SJSA1 (cell line): ENCODE measurements around the gene MRC2. TPM values are rescaled to one million over a fixed set of nuclear protein-coding genes. Genes with fewer than 3 reads are reported as not detected.
A peak's percentile ranks its signal among the peaks of the same experiment; 100 is the strongest.

ENCODE experiments used
- DNase-seq, 2 experiments: peaks; one replicate each; pipeline ENCODE4 v3.0.0-alpha.2; 2015 to 2020; ENCODE audit warnings: low spot score in 2 of 2, low read depth in 1 of 2
- H3K27ac ChIP-seq: fragments of 250-450 bp; sonication (Bioruptor Pico); 2 replicates; pipeline ENCODE4 v1.5.1; 2020; ENCODE audit warnings: mild to moderate bottlenecking, moderate library complexity
- H3K27me3 ChIP-seq: fragments of 250-450 bp; sonication (Bioruptor Pico); replicated peaks from 2 replicates; pipeline ENCODE4 v1.5.1; 2020; ENCODE audit warnings: mild to moderate bottlenecking, moderate library complexity
- H3K36me3 ChIP-seq: fragments of 250-450 bp; sonication (Bioruptor Pico); 2 replicates; pipeline ENCODE4 v1.5.1; 2020; ENCODE audit warnings: mild to moderate bottlenecking
- H3K4me1 ChIP-seq: fragments of 250-450 bp; sonication (Bioruptor Pico); replicated peaks from 2 replicates; pipeline ENCODE4 v1.6.1; 2021; ENCODE audit warnings: mild to moderate bottlenecking
- H3K4me3 ChIP-seq: fragments of 250-450 bp; sonication (Bioruptor Pico); 2 replicates; pipeline ENCODE4 v1.5.1; 2020; ENCODE audit warnings: mild to moderate bottlenecking
- H3K9me3 ChIP-seq: fragments of 250-450 bp; sonication (Bioruptor Pico); replicated peaks from 2 replicates; pipeline ENCODE4 v1.5.1; 2020; ENCODE audit warnings: mild to moderate bottlenecking
- total RNA-seq: library from RNA; depleted of rRNA; stranded (reverse); fragments of >200 nt; shearing (Covaris generic); gene quantifications from 2 replicates; pipeline ENCODE4 v1.2.3, GENCODE V29; 2014

MRC2 gene
- total RNA-seq, 1 experiment from 2014 or later, result 202 TPM

DNA sequence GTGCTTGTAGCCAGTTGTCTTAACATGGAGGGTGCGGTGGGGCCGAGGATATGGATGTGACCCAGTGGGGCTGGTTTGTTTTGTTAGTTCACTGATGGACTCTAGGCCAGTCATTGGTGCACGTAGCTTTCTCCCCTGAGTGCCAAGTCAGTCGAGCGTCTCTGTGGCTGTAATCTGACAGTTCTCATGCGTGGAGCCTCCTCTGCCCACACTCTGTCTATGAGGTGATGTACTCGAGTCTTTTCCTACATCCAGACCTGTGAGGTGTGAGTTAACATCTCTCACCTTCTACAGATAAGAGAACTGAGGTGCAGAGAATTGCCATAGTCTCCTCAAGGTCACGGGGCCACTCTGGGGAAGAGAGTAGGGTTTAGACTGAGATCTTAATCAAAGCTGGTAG, 90.4 kb downstream of the MRC2 start:
- Histone ChIP-seq H3K4me3 (no peak overlapping the region), H3K27ac (no peak overlapping the region), H3K4me1 (peaks cover 12% of the 10 kb centered on the region), H3K27me3 (no peaks in the 10 kb centered on the region), H3K36me3 (no peaks in the 10 kb centered on the region), H3K9me3 (no peaks in the 10 kb centered on the region)
- no peak for DNase-seq

DNA sequence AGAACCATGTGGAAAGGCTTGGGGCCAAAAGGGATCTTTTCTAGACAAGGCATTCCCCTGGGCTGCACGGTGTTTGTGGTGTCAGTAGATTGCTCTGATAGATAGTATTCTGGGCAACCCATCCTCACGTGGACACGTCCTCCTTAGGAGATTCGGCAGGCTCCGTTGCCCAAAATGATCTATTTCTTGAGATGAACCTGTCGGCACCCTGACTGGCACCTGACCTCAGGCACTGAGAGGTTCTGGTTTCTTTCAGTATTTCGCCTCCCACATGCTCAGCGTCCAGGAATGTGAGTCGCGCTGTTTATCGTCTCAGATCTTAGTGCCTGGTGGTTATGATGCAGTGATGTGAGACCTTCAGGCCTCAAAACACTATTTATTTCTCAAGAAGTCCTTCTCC, 91.0 kb downstream of the MRC2 start:
- Histone ChIP-seq H3K4me3 (no peak overlapping the region), H3K36me3 (no peaks in the 10 kb centered on the region), H3K27me3 (no peaks in the 10 kb centered on the region), H3K4me1 (peaks cover 12% of the 10 kb centered on the region), H3K9me3 (no peaks in the 10 kb centered on the region), H3K27ac (no peak overlapping the region)
- DNase-seq, result no peak

DNA sequence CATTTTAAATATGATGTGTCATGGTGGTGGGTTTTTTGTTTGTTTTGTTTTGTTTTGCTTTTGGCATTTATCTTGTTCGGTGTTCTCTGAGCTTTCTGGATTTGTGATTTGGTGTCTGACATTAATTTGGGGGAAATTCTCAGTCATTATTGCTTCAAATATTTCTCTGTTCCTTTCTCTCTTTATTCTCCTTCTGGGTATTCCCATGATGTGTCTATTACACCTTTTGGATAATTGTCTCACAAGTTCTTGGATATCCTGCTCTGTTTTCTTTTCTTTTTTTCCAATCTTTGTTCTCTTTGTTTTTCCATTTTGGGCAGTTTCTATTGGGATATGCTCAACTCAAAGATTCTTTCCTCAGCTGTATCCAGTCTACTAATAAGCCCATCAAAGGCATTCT, 92.1 kb downstream of the MRC2 start:
- Histone ChIP-seq H3K36me3 (no peaks in the 10 kb centered on the region), H3K4me1 (peaks cover 8% of the 10 kb centered on the region), H3K4me3 (no peak overlapping the region), H3K9me3 (no peaks in the 10 kb centered on the region), H3K27ac (no peak overlapping the region), H3K27me3 (no peaks in the 10 kb centered on the region)
- DNase-seq, result no peak

DNA sequence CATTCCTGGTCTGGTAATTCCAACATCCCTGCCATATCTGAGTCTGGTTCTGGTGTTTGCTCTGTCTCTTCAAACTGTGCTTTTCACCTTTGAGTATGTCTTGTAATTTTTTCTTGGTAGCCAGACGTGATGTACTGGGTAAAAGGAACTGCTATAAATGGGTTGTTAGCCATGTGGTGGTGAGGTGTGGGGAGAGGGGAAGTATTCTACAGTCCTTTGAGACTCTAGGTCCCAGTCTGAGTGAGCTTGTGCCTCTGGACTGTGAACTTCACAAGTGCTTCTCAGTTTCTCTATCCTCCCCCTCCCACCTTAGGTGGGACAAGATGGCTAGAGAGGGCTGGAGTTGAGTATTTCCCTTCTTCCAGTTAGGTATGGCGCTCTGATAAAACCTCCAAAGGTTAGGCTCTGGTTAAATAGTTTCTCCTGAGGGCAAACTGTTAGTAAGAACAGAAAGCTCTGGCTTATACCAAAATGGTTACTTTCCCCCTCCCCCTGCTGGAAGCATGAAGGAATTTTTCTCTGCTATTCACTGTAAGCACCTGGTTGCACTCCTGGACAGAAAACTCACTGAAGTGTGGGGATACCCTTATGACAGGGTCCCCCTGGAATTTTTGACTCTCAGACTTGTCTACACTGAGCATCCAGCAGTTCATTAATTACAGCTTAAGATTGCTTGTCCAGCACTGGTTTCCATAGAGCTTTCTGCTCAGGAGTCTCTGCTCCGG, 92.8 kb downstream of the MRC2 start:
- Histone ChIP-seq H3K27ac (no peak overlapping the region), H3K36me3 (no peaks in the 10 kb centered on the region), H3K4me1 (peaks cover 1% of the 10 kb centered on the region), H3K9me3 (no peaks in the 10 kb centered on the region), H3K4me3 (no peak overlapping the region), H3K27me3 (no peaks in the 10 kb centered on the region)
- peak in 1 of 2 experiments; percentile 28 for DNase-seq

DNA sequence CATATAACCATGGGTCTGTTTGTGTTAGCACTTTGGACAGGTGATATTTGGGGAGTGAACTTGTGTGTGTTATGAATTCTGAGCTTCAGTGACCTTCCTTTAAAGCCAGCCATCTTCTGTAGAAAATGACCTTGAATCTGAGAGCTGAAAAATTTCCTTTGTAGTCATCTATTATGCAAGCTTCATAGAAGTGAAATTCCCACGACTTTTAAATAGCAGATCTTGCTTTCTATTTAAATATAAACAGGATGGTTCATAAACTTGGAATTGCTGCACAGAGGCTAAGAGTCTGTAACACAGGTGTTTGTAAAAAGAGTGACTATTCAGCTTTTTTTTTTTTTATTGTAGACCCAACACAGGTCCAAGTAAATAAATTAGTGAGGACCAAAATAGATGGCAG, 95.2 kb downstream of the MRC2 start:
- no peaks in the 10 kb centered on the region for H3K36me3 ChIP-seq
- no peaks in the 10 kb centered on the region for H3K27me3 ChIP-seq
- no peak overlapping the region for H3K27ac ChIP-seq
- H3K4me1 ChIP-seq, result peaks cover 7% of the 10 kb centered on the region
- no peaks in the 10 kb centered on the region for H3K9me3 ChIP-seq
- H3K4me3 ChIP-seq, result no peak overlapping the region
- DNase-seq, result no peak

DNA sequence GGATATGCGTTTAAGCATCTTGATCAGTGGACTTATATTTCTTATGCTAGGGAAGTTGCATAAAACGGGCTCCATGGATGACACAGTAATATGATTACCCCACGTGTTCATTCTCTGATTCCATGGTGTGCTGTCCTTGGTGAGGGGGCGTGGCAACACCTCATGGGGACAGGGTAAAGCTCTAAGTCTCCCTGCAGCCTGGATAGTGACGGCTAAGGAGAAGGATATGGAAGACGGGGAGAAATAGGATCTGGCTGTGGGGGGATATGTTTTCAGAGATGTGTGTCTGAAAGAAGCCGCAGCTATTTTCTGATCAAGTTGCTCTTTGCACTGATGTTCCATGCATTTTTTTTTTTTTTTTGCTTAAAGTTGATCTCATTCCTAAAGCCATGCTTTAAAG, 96.4 kb downstream of the MRC2 start:
- no peak for DNase-seq
- Histone ChIP-seq H3K9me3 (no peaks in the 10 kb centered on the region), H3K4me1 (peaks cover 7% of the 10 kb centered on the region), H3K4me3 (no peak overlapping the region), H3K27me3 (no peaks in the 10 kb centered on the region), H3K27ac (no peak overlapping the region), H3K36me3 (no peaks in the 10 kb centered on the region)

DNA sequence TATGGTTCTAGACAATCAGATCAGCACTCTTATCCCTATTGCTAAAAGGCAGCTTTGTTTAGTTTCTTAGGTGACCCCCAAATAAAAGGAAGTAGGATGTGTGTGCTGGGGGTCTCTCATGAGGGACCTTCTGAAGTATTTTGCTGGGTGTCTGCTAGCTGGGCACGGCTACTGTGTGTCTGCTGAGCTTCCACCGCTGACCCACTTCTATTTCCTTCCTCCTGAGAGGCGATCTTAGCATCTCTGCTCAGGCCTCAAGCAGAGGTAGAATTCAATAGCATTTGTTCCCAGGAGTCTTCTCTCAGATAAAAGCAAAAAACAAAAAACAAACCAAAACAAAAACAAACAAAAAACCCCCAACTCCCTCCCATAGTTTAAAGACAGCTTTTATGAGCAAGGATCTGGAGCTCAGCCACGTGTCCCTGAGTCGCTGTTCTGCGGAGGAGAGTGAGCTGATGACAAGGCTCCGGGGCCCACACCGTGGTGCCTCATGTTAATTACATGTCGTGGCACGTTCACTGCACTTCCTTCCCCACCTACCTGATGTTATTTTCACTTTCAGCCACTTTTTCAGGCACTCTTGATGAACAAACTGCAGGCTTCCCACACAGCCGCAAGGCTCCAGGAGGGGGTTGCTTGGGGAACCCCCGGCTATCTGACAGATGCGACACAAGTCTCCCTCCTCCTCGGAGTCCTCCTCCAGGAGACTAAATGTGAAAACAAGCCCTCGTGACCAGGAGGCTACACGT, 97.1 kb downstream of the MRC2 start:
- Histone ChIP-seq H3K4me1 (peaks cover 7% of the 10 kb centered on the region), H3K4me3 (no peak overlapping the region), H3K36me3 (no peaks in the 10 kb centered on the region), H3K27me3 (no peaks in the 10 kb centered on the region), H3K27ac (no peak overlapping the region), H3K9me3 (no peaks in the 10 kb centered on the region)
- DNase-seq, result no peak

DNA sequence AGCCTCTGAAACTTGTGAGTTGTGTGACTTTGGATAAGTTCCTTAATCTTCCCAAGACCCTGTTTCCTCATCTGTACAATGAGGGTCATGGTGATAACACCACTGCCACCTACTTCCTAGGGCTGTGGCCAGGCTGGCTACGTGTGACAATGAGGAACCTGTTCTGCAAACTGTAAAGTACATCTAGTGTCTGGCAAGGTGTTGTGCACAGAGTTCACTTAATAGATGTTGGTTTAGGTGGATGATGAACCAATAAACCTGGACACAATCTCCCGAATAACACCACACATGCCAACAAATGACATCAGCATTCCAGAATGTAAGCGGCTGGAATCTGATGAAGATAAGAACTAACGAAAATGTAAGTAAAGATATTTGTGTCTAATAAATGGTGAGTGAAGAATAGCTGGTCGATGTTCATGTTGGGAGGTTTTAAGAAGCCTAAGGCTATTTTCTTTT, 98.3 kb downstream of the MRC2 start:
- H3K4me1 ChIP-seq, result peaks cover 7% of the 10 kb centered on the region
- DNase-seq, result peak in 1 of 2 experiments; percentile 34
- H3K4me3 ChIP-seq, result no peak overlapping the region
- no peaks in the 10 kb centered on the region for H3K36me3 ChIP-seq
- H3K27me3 ChIP-seq, result no peaks in the 10 kb centered on the region
- H3K9me3 ChIP-seq, result no peaks in the 10 kb centered on the region
- H3K27ac ChIP-seq, result no peak overlapping the region

DNA sequence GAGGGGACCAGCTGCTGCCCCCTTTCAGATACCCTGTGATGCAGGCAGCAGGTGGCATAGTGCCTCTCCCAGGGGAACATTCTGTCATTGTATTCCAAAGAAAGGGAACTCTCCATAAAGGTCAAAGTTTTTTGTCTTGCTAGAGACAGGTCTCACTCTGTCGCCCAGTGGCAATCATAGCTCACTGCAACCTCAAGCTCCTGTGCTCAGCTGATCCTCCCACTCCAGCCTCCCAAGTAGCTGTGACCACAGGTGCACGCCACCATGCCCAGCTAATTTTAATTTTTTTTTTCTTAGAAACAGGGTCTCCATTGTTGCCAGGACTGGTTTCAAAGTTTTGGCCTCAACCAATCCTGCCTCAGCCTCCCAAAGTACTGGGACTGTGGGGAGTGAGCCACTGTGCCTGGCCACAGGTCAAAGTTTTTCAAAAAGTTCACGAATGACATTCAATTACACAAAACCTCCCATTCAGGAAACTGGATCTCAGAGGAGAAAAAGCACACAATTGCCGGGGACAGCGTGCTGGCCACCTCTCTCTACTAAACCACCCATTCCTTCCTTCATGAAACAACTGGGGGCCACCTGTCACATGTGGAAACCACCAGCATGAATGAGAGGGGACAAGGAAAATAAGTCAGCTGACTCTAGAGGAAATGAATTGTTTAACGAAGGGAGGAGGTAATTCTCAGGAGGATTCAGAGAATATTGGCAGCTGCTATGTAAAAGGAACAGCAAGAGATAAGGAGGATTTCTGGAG, 100.6 kb downstream of the MRC2 start:
- DNase-seq, result no peak
- Histone ChIP-seq H3K27ac (no peak overlapping the region), H3K27me3 (no peaks in the 10 kb centered on the region), H3K4me1 (peaks cover 7% of the 10 kb centered on the region), H3K4me3 (no peak overlapping the region), H3K36me3 (no peaks in the 10 kb centered on the region), H3K9me3 (no peaks in the 10 kb centered on the region)

DNA sequence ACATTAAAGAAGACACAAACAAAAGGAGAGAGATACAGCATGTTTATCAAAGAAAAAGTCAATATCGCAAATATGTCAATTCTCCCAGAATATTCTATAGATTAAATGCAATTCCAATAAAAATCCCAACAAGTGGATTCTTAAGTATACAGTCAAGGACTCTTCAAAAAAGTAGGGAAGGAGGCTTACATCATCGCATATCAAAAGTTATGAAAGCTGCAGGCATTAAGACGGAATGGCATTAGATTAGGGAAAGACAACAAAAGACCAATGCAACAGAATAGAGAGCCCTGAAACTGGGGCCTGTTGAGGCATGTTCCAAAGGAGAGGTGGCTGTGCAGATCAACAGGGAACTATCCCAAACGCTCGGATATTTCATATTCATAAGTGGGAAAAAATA, 104.7 kb downstream of the MRC2 start:
- H3K27ac ChIP-seq, result no peak overlapping the region
- H3K36me3 ChIP-seq, result no peaks in the 10 kb centered on the region
- no peaks in the 10 kb centered on the region for H3K4me1 ChIP-seq
- H3K9me3 ChIP-seq, result no peaks in the 10 kb centered on the region
- DNase-seq, result no peak
- H3K4me3 ChIP-seq, result no peak overlapping the region
- no peaks in the 10 kb centered on the region for H3K27me3 ChIP-seq

DNA sequence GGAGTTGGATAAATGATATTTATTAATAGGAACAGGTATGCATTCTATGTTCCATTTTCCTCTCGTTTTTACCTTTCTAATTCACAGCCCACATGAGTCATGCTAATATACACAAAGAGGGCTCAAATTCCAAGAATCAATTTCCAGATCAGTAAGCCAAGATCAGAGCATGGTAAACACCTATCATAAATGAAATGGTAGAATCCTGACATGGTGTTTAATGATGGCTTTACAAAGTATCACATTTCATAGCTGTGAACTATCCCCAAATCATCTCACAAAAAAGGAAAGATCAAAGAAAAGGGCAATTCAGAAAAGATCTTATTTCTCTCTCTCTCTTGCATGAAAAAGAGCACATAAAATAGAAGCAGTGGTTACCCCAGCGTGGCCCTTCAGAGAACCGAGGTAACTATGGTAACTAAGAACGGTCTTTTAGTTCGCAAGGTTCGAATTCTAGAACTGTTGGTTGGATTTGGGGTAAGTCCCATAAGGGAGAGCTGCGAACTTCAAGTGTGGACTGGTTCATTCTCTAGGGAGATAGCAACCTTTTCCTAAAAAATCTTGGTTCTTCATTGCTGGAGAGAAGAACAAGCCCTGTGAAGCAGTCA, 107.7 kb downstream of the MRC2 start:
- H3K36me3 ChIP-seq, result no peaks in the 10 kb centered on the region
- no peak overlapping the region for H3K27ac ChIP-seq
- H3K4me1 ChIP-seq, result no peaks in the 10 kb centered on the region
- no peak for DNase-seq
- no peaks in the 10 kb centered on the region for H3K9me3 ChIP-seq
- no peaks in the 10 kb centered on the region for H3K27me3 ChIP-seq
- H3K4me3 ChIP-seq, result no peak overlapping the region

DNA sequence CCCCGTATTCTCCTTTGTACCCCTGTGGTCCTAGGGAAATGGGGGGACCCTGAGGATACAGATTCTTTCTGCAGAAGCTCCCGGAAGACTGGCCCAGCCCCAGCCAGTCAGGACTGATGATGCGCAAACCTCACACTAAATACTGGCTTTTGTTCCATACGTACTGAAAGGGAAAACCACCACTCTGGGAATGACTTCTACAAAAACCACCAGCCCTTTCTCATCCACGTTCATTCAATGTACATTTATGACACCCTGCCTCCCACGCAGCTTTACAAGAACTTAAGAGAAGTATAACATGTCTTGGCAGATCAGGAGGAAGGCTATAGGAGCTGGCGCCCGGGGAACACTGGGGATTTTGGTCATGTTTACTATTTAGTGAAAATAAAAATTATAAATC, 110.0 kb downstream of the MRC2 start:
- Histone ChIP-seq H3K27ac (no peak overlapping the region), H3K9me3 (no peaks in the 10 kb centered on the region), H3K4me1 (no peaks in the 10 kb centered on the region), H3K27me3 (no peaks in the 10 kb centered on the region; the same call in 1 of the 2 replicates), H3K4me3 (no peak overlapping the region), H3K36me3 (no peaks in the 10 kb centered on the region)
- no peak for DNase-seq

DNA sequence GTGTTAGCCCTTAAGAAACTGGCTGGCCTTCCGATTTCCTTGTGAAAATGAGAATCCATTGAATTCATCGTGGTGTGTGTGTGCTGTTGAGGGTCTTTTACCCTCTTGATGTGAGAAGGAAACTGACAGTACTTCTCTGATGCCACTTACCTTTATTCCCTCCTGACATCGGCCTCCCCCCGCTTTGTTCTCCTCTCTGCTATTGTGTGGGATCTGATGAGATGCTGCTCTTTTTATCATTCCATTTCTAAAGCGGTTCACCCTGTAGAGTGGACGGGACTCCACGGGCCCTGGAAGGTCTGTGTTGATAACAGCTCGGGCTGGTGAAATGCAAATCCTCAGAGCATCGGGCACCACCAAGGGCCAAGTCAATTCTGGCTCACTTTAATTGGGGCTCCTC, 110.8 kb downstream of the MRC2 start:
- no peaks in the 10 kb centered on the region for H3K9me3 ChIP-seq
- no peak overlapping the region for H3K27ac ChIP-seq
- no peaks in the 10 kb centered on the region; the same call in 1 of the 2 replicates for H3K27me3 ChIP-seq
- no peaks in the 10 kb centered on the region for H3K36me3 ChIP-seq
- no peak overlapping the region for H3K4me3 ChIP-seq
- no peak for DNase-seq
- no peaks in the 10 kb centered on the region for H3K4me1 ChIP-seq
